Hematopoietic multipotent progenitor cell treated with erythropoietin and hydrocortisone succinate and interleukin-3 and kit ligand, for 15 days (in vitro differentiated cells): ENCODE measurements around the gene CRMP1.

ENCODE experiments used
- DNase-seq: peaks from one replicate; pipeline ENCODE4 v3.0.0-alpha.2; 2015; ENCODE audit warnings: low spot score

The CRMP1 gene

DNA sequence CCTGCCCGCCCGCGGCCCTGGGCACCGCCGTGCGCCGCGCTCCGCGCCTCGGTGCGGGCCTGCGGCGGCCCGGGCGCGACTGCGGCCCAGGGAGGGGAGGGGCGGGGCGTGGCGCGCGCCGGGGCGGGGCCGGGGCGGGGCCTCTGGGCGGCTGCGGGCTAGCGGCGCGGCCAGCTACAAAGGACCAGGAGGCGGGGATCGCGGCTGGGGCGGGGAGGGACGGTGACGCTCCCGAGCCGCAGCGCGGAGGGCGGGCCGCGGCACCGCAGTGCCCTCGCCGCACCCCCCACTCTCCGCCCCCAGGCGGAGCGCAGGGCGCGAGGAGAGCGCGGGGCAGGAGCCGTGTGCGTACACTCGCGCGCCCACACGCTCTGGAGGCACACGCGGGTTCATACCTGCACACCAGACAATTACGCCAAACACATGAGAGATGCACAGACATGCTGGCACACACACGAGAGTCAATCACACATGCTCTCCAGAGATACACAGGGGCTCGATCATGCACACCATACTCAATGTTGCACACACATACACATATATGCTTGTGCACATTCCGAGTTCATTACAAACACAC, at the start of gene CRMP1:
Gene CRMP1, minus strand, starts transcription at position 83 of the 577 bp plus-strand sequence. CDS start 117 bp downstream, outside the sequence.
- DNase-seq = no peak

DNA sequence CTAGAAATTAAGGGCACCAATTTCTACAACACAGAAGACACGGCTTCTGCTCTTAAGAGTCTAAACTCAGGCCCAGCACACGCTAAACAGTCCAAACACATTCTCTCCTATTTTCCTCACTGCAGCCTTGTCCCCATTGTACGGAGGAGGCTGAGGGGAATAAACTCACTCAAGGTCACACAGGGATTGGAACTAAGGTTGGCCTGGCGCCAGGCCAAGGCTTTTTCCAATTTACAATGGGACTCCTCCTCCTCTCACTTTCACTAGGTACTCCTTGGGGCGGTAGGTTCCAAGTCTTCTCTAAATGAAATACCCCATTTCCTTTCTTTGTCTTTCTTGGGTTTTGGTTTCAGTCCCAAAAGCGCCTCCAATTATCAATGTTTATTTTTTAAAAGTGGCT, 48.7 kb upstream of the CRMP1 start:
- DNase-seq = no peak

DNA sequence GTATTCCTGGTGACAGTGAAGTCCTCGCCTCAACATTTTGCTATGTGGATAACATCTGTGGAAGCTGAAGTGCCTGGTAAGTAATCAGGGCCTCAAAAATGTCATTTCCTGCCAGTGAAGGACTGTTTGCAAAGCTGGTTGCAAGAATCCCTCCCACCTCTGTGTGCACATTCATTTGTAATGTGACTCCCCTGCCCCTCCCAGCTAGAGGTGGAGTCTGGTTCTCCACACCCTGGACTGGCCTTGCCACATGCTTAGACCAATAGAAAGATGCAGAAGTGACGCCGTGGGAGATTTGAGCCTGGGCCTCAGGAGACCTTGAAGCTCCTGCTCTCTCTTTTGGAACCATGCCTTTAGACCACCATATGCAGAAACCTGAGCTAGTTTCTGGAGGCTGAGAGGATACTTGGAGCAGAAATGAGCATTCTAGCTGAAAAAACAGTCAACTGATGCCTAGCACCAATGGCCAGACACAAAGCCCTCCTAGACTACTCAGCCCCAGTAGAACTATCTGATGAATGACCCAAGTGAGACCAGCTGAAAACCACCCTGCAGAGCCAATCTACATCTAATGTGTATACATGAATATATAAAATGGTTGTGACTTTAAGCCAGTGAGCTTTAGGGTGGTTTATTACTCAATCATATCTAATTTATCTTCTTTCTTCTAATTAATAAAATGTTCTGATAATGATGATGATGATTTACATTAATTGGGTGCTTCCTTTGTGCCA, 47.8 kb upstream of the CRMP1 start:
- DNase-seq = no peak

DNA sequence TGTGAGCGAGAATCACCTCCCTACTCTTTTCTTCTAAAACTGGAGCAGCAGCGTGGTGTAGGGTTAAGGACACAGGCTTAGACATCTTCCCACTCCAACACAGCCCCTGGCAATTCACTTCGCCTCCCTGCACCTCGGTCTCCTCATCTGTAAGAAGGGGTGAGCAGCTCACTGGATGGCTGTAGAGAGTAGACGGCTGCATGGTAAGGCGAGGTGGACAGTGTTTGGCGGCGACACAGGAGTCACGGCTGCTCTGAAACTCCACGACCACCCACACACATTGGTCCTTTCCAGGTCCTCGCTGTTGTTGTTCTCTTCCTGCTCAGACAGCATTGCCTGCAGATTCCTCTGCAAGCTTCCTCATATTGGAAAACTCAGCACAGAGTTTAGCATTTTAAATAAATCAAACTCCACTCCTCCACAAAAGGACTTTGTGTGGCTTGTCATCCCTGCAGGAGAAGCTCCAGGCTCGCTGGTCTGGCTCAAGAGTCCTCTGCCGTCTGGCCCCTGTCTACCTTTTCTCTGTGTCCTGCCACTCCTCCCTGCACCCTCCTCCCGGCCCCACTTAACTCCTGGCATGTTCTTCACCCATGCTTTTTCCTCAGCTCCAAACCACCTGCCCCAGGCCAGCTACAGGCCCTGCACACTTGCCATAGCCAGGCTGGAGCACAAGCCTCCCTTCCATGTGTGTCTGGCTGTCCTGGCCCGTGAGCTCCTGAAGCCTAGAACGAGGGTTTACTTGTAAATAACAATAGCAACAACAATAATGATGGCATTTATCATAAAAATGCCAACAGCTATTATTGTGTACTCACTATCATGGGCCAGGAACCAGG, 41.3 kb upstream of the CRMP1 start:
- DNase-seq = no peak

DNA sequence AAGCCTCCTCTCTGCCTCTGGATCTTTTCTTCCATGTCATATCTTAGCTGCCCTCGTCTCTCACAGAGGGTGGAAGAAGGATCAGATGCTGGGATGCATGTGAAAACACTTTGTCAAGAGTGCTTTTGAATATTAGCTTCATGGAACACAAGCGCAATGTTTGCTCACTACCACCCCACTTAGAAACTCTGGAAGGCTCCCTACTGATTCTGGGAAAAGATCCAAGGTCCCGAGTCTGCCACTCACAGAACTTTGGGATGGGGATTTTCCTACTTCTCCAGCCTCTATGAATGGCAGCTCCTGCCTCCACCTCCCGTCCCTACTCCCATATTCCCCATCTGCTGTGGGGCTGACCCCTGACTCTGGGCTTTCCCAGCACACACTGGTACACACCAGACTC, 40.2 kb upstream of the CRMP1 start:
- no peak for DNase-seq

DNA sequence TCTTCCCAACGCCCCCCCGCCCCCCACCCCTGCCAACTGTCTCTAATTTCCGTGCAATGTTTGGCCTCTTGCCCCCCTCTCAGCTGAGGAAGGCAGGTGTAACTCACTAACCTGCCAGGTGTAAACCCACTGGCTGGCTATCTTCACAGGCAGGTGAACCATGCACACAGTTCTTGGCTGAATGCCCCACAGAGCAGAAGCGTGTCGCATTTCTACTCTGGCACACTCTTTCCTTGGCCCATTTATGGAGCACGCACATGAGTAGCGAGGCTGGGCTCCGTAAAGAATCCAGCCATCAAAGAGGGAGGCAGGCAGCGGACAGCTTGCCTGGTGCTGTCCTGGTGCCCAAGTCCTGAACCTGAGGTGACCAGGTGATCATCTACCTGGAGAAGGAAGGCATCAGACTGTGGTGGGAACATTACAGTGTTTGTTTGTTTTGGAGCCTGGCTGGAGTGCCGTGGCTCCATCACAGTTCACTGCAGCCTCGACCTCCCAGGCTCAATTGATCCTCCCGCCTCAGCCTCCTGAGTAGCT, 39.2 kb upstream of the CRMP1 start:
- DNase-seq = no peak

DNA sequence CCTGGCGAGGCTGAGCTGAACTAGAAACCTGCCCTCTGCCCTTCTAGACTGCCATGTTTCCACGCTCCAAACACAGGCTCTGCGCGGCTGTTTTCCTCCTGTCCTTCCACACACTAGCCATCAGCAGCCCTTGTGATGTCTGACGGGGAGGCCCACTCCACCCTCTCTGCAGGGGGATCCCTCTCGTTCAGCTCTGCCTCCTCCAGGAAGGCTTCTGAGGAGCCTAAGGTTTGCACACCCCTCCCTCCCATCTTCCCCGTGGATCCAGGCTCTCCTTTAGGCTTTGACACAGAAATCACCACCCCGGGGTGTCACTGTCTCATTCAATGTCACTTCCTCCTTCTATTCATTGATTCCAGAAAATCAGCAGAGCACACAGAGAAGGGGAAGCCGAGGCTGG, 38.6 kb upstream of the CRMP1 start:
- no peak for DNase-seq

DNA sequence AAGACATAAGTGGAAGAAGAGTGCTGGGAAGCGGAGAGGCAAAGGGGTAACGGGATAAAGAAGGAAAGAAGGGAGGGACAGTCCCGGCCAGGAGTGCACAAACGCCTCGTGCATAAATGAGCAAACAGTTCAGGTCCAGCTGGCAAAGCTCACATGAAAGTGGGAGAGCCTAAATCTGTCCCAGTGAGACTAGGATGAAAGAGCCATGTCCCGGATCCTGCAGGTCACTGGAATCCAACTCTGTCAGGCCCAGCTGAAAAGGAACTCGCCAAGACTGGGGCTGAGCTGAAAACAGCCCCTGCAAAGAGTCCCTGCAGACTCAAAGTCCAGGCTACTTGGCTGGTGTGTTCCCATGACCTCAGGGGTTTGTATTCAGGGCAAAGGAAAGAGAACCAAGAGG, 38.0 kb upstream of the CRMP1 start:
- DNase-seq = no peak

DNA sequence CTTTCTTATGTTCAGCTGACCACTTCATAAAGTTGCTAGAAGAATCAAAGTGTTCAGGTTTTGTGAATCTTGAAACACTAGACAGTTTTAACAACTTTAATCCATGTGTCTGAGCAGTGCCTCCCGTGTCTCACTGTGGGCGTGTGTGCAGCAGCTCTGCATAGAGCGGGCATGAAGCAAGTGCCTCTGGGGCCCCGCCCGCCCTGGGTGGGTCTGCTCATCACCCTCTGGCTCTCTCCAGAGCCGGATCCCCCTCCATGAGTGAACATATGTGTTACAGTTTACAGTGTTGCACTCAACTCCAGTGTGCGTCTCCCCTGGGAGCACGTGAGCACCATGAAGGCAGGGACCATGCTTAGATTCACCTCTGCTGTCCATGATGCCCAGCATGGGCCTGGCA, 37.6 kb upstream of the CRMP1 start:
- no peak for DNase-seq

DNA sequence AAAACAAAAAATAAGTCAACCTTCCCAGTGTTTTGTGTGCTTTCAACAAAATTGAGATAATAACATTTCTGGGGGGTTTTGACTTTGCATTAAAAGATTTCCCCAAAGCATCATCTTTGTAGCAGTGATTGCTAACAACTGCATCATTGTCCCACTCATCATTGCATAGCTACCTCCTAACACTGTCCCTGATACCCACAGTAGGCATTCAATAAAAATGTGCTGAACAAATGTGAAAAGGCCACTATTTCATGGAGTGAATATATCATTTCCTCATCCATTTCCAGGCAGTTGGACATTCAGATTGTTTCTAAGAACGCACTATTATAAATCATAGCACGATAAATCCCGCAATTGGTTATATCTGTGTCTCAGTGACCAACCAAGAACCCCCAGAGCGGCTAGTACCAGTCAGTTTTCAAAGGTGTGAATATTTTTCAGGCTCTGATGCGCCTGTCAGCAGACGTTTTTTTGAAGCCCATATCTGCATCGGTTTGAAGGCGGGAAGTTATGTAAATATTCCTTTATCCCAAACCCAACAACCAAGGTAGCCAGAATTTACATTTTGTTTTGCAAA, 36.0 kb upstream of the CRMP1 start:
- DNase-seq = no peak

DNA sequence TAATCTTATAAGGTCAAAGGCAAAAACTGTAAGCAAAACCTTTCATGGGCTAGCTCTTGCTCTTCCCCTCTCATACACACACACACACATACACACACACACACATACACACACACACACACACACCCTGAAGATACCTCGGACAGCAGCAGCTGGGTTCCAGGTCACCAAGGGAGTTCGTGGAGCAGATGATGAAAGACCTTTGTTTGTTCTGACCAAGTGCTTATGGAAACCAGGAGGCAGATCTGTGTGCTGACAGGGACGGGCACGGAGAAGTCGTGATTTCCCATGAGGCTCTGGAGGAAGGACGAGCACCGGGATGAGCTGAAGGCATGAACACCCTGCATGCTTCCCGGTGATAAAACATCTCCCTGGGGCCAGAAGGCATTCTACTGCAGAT, 35.4 kb upstream of the CRMP1 start:
- no peak for DNase-seq

DNA sequence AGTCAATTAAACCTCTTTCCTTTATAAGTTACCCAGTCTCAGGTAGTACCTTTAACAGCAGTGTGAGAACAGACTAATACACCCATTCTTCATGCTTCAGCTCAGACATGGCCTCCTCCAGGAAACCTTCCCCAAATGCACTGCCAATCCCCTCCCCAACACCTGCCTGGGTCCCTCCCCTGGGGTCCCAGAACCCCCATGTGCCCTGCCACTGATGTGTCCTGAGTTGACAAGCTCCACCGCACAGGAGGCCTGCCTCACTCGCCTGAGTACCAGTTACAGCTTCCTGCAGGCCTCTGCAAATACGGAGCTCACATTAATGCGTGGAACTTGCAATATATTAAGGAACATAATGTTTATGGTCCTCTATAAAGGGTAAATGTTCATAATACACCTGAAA, 34.9 kb upstream of the CRMP1 start:
- DNase-seq = no peak

DNA sequence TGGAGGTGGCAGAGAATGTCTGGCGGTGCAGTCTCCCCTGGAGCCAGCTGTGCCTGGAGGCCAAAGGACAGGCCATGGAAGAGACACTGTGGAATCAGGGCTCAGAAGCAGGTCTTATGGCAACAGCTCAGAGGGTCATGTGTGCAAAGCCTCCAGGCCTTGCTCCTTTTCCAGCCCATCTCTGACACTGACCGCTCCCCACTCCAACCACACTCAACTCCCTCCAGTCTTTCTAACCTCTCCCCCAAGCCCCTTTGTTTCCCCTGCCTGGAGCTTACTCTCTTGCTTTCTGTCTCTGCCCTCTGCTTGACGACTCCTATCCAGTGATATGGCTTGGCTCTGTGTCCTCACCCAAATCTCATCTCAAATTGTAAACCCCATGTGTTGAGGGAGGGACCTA, 34.2 kb upstream of the CRMP1 start:
- no peak for DNase-seq

DNA sequence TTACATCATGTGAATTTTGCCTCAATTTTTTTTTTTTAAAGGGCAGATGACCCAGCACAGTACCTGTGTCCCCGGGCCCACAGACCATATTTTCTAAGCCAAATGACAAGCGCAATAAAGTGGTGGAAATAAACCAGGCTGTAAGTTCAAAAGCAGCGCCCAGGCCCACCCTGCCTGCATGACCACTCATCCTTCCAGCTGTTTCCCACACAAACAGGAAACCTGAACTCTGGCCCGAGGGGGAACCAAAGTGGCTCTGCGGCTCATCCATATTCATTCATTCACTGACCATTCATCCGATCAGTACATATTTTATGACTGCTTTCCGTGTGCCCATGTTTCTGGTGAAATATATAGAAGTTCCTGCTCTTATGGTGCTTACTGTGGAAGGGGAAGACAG, 33.7 kb upstream of the CRMP1 start:
- no peak for DNase-seq

DNA sequence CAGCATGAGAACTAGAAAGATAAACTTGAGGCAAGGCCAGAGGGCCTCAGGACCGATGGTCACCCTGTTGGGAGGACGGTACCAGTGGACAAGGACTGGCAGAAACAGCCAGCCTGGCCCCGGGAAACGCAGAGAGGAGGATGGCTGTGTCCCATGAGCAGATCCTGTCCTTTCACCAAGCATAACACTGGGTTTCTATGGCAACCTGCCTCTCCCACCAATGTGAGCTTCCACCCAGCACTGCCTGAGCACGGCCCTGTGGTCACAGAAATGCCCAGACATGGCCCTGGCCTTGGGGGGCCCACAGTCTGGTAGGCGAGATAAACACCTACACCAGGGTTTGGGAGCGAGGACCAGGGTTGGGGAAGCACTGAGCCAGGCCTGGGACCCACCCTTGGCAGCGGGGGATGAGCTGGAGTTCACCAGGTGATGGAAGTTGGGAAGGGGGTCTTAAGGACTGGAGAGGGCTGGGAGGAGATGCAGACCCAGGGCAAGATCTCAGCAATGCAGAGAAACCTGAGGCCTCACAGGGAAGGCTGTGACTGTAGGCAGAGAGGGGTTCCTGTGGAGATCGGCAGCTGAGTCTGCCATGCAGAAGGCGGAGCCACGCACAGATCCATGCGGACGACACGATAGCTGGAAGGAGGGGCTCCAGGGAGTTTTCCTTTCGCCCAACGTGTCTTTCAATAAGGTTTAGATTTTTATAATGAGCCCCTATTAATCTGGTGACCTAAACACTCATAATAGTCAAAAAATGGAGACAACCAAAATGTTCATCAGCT, 32.7 kb upstream of the CRMP1 start:
- no peak for DNase-seq

DNA sequence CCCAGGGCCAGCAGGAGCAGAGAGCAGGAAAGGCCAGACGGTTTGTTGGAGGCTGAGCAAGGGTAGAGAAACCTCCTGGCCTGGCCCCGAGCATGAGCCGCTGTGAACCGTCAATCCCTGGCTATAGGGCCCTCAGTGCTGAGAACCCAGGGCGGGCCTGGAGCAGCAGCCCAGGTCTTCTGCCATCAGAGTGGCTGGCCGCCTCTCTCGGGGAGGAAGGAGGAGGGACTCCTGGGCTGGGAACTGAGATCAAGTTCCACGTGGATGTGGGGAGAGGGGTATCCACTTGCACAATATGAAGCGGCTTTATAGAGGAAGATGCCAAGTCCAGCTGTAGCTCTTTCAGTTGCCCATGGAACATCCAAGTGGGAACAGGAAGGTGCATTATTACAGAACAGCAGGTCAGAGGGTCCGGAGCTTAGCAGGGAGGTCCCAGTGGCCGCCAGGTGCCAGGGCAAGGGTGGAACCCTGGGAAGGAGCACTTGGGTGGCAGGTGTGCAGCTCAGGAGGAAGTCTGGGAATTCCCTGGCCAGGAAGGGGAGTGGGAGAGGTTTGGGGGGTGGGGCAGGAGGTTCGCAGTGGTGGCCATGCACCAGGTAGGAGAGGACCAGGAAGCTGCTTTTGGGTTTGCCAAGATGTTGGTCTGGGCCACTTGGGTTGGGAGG, 31.7 kb upstream of the CRMP1 start:
- no peak for DNase-seq

DNA sequence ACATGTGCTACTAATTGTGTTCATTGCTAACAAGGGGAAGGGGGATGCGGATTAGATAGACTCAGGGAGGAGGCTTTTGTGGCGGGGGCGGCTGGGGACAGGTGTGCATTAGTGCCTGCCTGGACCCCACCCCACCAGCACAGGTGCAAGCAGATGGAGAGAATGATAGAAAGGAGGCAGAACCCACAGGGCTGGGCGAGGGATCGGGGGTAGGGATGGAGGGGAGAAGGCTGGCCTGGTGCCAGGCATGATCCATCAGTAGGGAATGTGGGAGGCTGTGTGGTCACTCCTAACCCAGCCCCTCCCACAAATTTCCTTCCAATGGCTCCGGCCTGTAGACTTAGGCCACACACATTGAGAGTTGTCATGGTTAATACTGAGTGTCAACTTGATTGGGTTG, 30.5 kb upstream of the CRMP1 start:
- DNase-seq = no peak

DNA sequence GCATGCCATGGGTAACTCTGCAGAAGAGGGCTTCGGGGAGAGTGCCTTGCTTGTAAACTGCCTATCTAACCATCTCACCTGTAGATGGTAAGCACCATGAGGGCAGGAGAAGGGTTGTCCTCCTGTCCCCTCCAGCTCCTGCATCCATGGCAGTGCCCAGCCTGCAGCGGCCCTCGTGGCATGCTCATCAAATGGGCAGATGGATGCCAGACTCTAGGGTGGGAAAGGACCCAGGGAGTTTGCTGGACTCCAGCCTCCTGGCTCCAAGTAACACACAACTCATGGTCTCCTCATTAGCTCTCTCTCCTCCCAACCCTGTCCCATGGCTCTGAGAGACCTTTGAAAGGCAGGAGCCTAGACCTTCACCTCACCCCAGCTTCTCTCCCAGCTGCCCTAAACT, 29.7 kb upstream of the CRMP1 start:
- DNase-seq = no peak

DNA sequence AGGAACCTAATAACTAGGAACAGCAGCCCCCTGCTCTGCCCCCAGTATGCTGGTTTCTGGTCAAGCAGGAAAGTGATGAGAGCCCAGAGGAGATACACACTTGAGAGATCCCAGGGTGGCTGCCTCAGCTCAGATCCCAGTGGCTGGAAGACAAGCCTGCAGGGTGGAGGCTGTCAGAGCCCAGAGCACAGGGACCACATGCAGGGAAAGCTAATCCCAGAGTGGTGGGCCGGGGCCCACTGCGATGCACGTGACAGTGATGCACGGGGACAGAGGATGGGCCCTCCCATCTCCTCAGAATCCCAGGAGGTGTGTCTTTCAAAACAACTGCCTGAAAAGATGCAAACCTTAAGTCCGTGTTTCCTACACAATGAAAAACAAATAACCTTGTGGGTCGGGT, 29.1 kb upstream of the CRMP1 start:
- no peak for DNase-seq

DNA sequence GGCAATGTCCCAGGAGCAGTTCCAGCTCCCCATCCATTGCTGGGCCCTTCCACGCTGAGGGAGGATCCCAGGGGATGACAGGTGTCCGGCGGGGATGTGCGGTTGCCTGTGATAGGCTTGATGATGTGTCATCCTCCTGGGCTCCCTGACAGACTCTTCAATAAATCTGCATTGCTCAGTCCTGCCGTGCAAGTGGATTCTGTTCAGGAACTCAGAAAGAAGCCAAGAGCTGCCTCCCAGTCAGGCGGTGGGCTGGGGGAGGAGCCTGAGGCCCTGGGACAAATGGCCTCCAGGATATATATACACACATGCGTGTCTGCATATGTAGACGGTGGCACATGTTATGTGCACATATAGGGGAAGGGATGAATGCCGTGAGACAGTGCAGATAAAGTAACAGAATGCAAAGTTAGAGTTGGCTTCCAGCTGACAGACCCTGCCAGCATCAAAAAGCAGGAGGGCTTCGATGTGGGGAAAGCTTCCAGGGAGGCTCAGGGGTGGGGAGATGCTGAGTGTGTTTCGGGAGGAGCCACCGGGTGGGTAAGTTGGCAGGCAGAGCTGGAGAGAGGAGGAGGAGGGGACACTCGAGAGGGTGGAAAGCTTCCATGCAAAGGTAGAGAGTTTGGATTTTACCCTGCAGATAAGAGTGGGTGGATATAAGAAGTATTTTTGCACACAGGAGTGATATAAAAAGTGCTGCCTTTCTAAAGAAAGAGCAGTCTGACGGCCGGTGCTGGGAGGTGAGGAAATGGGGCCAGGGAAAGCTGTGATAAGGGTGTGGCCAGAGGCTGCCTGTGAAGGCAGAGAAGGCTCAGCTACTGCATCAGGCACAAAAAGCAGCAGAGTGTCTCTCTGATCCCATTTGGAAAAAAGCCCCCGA, 28.5 kb upstream of the CRMP1 start:
- DNase-seq = no peak
